ENCODE data around the gene AFF3. TPM values are rescaled to one million over a fixed set of nuclear protein-coding genes. Genes with fewer than 3 reads are reported as not detected.

The AFF3 gene
- total and polyA plus RNA-seq, 2 of the 4 experiments (the other 2 are of a cell fraction): 12.9 to 14.3 TPM

- H3K23ac ChIP-seq (ENCODE audit: low read depth, low read length): no peak overlapping the region
- peaks cover 4% of the 10 kb centered on the region; the same call in 1 of the 2 replicates for H3K27me3 ChIP-seq (ENCODE audit: control insufficient read depth, insufficient read depth, low read length)
- TF ChIP-seq RAD21 (IDR thresholded peaks at IDR 0.05; ENCODE audit: low read length) (no peak), MXI1 (IDR thresholded peaks at IDR 0.05; ENCODE audit: borderline replicate concordance, low read depth, low read length) (no peak), CHD1 (IDR thresholded peaks at IDR 0.05; ENCODE audit: low read depth, low read length) (no peak), POLR2A (IDR thresholded peaks at IDR 0.05; ENCODE audit: low read depth, low read length) (no peak), BHLHE40 (IDR thresholded peaks at IDR 0.05; ENCODE audit: low read depth, low read length) (no peak), SMC3 (IDR thresholded peaks at IDR 0.05; ENCODE audit: low read depth, low read length) (no peak), CTCF (conservative IDR thresholded peaks at IDR 0.05; ENCODE audit: low read depth, low read length) (no peak), CEBPB (IDR thresholded peaks at IDR 0.05; ENCODE audit: low read depth, low read length) (no peak), FOS (IDR thresholded peaks at IDR 0.05; ENCODE audit: low read depth, low read length) (no peak), MAZ (IDR thresholded peaks at IDR 0.05; ENCODE audit: borderline replicate concordance, low read depth, low read length) (no peak), RCOR1 (IDR thresholded peaks at IDR 0.05; ENCODE audit: insufficient replicate concordance, low read length) (no peak), RFX5 (IDR thresholded peaks at IDR 0.05; ENCODE audit: low read depth, low read length) (no peak), MAFK (IDR thresholded peaks at IDR 0.05; ENCODE audit: low read depth, low read length) (no peak), ELK1 (IDR thresholded peaks at IDR 0.05; ENCODE audit: borderline replicate concordance, low read depth, low read length) (no peak), NFE2L2 (IDR thresholded peaks at IDR 0.05; ENCODE audit: low read depth, low read length) (no peak), USF2 (IDR thresholded peaks at IDR 0.05; ENCODE audit: low read depth, low read length) (no peak)
- no peak overlapping the region for H4K91ac ChIP-seq (ENCODE audit: insufficient read depth, low read depth, low read length)
- no peak overlapping the region for H3K56ac ChIP-seq (ENCODE audit: extremely low read depth, insufficient read depth, low read length)
- dilution Hi-C loops (cut with HindIII; ENCODE audit: low sequenced_read_pairs, unreplicated experiment): no loop called here
- H4K20me1 ChIP-seq (ENCODE audit: insufficient read depth, low read length): no peaks in the 10 kb centered on the region
- H3K14ac ChIP-seq (replicated peaks; ENCODE audit: low read depth, low read length): no peak overlapping the region
- H2AK5ac ChIP-seq (ENCODE audit: low read depth, low read length): no peak overlapping the region
- H2BK20ac ChIP-seq (ENCODE audit: low read depth, low read length): no peak overlapping the region
- in situ Hi-C loops (cut with MboI; ENCODE audit: low sequenced_read_pairs): no loop called here
- no peak overlapping the region for H3K9ac ChIP-seq (ENCODE audit: low read depth, low read length)
- ChIA-PET POLR2A (ENCODE audit: unreplicated experiment) (no interaction called here), CTCF (no interaction called here)
- intact Hi-C loops (cut with micrococcal nuclease): loop anchor here (5.0 kb wide), 2 partner anchors 98 to 122 kb away; no protein-coding TSS in a partner anchor
- no peak overlapping the region for H4K8ac ChIP-seq (ENCODE audit: low read depth in 2 of 2, low read length in 2 of 2)
- DNase-seq: no peak
- H3K4me3 ChIP-seq (ENCODE audit: insufficient read depth, low read depth, low read length): no peak overlapping the region
- H2BK120ac ChIP-seq (ENCODE audit: low read depth, low read length): no peak overlapping the region
- BruUV-seq (replicated peaks): no TSS peak
- no peak overlapping the region for H4K5ac ChIP-seq (ENCODE audit: low read depth, low read length)
- H3K18ac ChIP-seq (ENCODE audit: low read depth, low read length): no peak overlapping the region
- no peak overlapping the region for H3K27ac ChIP-seq (ENCODE audit: insufficient read depth, low read length)
- H3K36me3 ChIP-seq (ENCODE audit: control insufficient read depth, insufficient read depth, low read length): no peaks in the 10 kb centered on the region
- peaks cover 0 to 10% of the 10 kb centered on the region in 2 experiments; a peak in 1 of 4 replicates for H3K79me1 ChIP-seq (ENCODE audit: low read depth in 1 of 2, low read length in 2 of 2)
- ATAC-seq (ENCODE audit: low read depth): no peak
- H3K9me3 ChIP-seq (ENCODE audit: control insufficient read depth, insufficient read depth, low read length): no peaks in the 10 kb centered on the region
- H2BK15ac ChIP-seq (ENCODE audit: low read depth, low read length): no peak overlapping the region
- 89% methylated on average over 1 of the region's 6 CpGs; no CpG with 5 or more reads in 1 of the 2 experiments for WGBS, 2 experiments (ENCODE audit: extremely low coverage in 2 of 2, insufficient read length in 1 of 2)
- H3K4ac ChIP-seq (ENCODE audit: low read depth, low read length): no peak overlapping the region
- H2BK5ac ChIP-seq (ENCODE audit: low read depth, low read length, poor library complexity, severe bottlenecking): no peak overlapping the region
- no peak overlapping the region for H2AFZ ChIP-seq (replicated peaks; ENCODE audit: low read length, poor library complexity)
- H2AK9ac ChIP-seq (replicated peaks; ENCODE audit: low read depth, low read length, poor library complexity): no peak overlapping the region
- H3K4me1 ChIP-seq (ENCODE audit: control insufficient read depth, insufficient read depth, low read length): peaks cover 14% of the 10 kb centered on the region
- H3K9me1 ChIP-seq (ENCODE audit: insufficient read depth, low read length): peaks cover 3% of the 10 kb centered on the region; the same call in 1 of the 2 replicates
- no peak overlapping the region for H3K4me2 ChIP-seq (ENCODE audit: low read depth, low read length)
These were observed 32.3 kb downstream of the AFF3 start for GRCh38 chr2:100109986-100110613.

All from IMR-90 (cell line).